Activated CD8-positive, alpha-beta memory T cell treated with anti-CD3 and anti-CD28 coated beads, Interleukin-2, amount 50 U/mL, for 24 hours (primary cell): Measurements from ENCODE around the gene BICD1.
"Not testable (repeated sequence)": the region's sequence is repeated elsewhere in the genome, so short reads cannot be mapped to it uniquely, and the experiment has no call there.

Source experiments
- DNase-seq: peaks from one replicate; pipeline ENCODE4 v3.0.0-alpha.2; 2020; ENCODE audit errors: extremely low read depth

BICD1 gene

DNA sequence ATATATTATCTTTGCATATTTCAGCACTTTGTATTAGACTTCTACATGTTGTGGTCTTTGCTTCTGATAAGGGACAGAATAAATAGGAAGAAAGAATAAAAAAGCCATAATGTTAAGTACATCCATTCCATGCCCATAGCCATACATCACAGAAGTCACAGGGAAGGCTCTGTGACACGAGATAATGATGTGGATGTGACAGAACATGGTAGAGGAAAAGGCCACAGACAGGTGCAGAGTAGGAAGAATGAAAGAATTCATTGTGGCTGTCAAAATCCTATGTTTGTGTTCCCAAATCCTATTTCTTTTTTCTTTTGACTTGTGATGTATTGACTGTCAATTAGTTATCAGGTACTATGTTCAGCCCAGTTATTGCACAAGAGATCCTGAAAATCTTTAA, 38.4 kb downstream of the BICD1 start:
- DNase-seq, result no peak

DNA sequence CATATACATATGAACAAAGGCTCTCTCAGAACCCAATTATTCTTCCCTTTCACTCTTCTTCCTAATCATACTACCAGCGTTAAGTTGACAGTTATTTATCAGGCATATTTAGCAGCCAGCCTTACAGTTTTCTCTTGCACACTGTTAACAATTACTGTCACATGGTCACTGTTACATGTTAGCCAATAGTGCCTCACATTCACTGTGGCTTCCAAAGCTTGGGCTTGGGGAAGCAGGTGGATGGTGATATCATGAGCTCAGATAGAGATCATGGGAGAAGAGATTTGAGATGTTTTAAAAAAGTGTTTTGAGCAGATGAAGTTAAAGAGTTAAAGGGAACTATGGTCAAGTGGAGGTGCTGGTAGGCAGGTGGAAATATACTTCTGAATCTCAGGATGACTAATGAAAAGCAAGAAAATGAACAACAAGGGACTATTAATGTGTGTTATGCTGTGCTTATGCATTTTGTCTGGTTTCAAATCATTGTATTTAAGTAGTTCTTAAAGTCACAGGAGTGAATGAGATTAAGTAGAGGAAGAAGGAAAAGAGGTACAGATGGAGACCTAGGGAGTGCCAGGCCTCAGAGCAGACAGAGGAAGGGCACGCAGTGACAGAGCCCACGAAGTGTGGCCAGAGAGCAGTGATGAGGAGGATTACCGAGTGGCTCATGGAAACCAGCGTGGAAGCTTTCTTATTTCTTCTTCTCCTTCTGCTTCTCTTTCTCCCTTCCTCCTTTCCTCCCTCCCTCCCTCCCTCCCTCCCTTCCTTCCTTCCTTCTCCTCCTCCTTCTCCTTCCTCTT, 39.6 kb downstream of the BICD1 start:
- DNase-seq, result no peak

- DNase-seq, result no peak
Measured at GRCh38 chr12:32148372-32148771, 41.7 kb downstream of the BICD1 start.

DNA sequence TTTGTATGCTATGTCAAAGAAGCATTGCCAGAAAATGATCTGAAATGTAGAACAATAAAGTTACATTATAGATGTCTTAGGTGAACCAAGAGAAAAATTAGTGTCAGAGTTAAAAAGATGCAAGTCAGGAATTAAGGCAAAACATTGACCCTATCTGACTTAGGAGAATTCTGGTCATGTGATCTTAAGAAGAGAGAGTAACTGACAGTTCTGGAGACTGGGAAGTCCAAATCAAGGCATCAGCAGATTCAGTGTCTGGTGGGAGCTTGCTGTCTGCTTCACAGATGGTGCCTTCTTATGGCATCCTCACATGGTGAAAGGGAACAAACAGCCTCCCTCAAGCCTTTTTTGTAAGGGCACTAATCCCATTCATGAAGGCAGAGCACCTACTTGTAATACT, 42.8 kb downstream of the BICD1 start:
- DNase-seq, result no peak

GRCh38 chr12:32151086-32151485, 44.4 kb downstream of the BICD1 start:
- no peak for DNase-seq

- no peak for DNase-seq
Measured at GRCh38 chr12:32151552-32151951, 44.9 kb downstream of the BICD1 start.

DNA sequence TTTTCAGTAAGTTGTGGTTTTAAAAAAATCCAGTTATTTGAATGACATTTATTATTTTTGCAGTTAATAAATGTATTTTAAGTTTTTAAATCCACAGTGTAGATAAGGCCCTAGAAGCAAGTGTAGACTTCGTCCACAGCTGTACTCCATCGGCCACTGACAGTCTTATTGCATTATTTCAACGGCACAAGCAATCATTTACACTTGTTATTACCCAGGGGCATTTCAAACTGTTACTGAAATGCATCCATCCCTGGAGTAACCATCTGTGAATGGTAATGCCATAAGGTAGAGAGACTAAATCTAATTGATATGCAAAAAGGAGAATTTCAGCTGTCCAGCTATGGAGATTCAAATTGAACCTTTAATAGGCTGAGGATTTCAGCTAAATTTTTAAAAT, 48.4 kb downstream of the BICD1 start:
- DNase-seq, result no peak

DNA sequence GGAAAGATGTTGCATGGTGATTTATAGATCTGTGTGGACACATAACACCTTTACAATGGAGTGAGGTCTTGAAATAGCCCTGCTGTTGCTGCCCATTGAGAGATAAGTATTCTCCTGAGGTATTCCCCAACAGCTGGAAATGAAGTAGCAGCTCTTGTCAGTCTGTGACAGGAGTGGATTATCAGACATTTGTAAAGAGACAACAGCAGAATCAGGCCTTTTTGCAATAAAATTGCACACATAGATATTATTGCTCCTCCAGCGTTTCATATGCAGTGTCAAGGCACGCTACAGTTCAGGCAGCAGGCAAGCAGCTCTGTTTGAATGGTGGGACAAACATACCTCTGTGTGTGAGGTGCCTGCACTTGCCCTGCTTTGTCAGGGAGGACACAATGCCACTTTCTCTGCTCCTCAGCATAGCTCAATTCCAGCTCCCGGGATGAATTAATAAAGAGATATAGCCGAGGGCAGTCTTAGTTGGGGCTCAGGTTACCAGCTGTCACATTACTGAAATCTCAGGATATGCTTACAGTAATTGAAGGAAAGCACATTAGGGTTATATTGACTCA, 49.4 kb downstream of the BICD1 start:
- DNase-seq, result no peak

- no peak for DNase-seq
Measured at GRCh38 chr12:32158525-32158924, 51.9 kb downstream of the BICD1 start.

DNA sequence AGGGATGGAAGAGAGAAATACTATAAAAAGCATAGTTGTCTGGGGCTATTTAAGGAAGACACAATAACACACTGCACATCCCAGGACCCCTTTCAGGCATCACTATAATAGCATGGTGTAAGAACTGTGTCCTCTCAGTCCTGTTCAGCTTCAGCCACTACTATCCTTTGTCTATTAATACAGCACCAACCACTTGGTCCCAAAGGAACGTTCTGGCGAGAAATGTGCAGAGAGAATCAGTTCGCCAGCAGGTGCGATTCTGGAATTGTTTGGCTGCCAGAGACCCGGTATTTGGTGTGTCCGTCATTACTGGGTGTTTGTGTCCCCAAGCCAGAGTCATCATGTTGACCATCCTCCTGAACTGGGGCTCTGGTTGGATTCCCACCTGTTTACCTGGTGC, 52.7 kb downstream of the BICD1 start:
- DNase-seq, result no peak

- no peak for DNase-seq
Measured at GRCh38 chr12:32159925-32160324, 53.3 kb downstream of the BICD1 start.

DNA sequence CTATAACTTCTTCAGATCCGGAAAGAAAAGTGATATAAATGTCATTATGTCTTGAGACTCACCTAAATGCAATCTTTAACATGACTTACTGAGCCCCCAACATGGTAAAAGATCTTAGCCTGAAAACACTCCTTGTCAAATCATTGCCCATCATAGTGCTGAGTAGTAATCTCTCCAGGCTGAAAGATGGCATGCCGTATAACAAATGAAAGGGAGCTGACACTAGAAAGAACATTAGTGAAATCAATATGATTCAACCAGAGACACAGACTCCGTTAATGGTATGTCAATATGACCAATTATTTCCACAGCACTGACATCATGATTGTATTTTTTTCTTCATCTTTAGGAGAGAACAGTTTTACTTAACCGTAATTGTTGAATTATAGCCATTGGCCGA, 54.4 kb downstream of the BICD1 start:
- no peak for DNase-seq

DNA sequence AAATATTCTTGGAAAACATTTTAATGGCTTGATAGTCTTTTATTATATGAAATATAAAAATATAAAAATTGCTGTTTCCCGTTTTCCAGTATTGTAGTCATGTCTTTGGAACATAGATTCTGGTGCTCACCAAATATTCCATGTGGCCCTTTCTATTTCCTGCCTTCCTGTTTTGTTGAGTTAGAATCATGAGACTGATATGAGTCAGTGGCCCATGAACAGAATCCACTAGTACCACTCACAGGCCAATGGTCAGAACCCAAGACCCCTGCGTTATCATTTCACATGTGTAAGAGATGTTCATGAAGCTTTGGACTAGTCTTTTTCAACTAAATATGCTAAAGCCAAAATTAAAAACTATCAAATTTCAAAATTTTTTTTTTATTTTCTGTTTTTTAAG, 56.9 kb downstream of the BICD1 start:
- no peak for DNase-seq

DNA sequence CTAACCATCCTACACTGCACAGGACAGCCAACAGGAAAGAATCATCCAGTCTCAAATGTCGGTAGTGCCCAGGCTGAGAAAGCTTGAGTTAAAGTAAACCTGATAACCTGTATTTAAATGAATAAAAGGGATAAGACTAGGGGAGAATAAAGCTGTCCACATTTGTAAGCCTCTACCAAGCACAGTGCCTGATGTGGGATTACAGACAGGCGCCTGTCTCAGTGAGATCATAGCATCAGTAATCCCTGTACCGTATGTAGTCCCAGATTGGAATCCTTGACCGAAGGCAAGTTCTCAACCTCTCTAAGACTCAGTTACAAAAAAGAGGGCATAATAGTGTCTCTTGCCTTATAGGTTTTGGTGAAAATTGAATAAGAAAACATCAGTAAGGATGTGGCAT, 59.9 kb downstream of the BICD1 start:
- no peak for DNase-seq

- no peak for DNase-seq
Measured at GRCh38 chr12:32170437-32170998, 63.9 kb downstream of the BICD1 start.

- DNase-seq, result no peak
Measured at GRCh38 chr12:32171211-32171610, 64.6 kb downstream of the BICD1 start.

GRCh38 chr12:32176606-32177005, 70.0 kb downstream of the BICD1 start:
- no peak for DNase-seq

- no peak for DNase-seq
Measured at GRCh38 chr12:32178341-32179010, 71.8 kb downstream of the BICD1 start.

GRCh38 chr12:32179011-32179395, 72.4 kb downstream of the BICD1 start:
- DNase-seq, result no peak

DNA sequence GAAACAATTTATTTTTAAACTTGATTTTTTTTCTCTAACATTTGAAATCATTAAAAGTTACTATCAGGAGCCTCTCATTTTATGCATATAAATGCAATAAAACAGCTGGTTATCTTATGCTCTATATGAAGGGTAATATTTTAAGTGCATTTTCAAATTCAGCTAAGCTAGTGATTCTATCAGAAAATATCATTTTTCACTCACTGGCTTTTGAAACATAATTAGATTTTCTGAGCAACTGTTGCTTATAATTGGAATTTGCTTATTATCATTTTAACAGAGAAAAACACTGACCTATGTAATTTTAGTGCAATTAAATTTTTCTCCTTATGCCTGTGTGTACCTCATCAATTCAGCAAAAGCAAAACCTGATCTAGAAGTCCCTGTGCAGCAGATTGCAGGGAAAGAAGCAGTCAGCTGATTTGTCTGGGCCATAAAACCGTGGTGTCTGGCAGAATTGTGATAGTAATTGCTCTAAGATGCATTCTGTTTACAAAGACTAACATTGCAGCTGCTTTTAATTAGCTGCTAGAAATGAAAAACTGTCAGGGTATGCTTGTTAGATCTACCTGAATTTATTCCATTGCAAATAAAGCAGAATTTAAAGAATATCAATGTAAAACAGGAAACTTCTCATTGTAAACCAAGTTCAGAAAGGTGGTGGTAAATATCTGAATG, 75.0 kb downstream of the BICD1 start:
- DNase-seq, result no peak

DNA sequence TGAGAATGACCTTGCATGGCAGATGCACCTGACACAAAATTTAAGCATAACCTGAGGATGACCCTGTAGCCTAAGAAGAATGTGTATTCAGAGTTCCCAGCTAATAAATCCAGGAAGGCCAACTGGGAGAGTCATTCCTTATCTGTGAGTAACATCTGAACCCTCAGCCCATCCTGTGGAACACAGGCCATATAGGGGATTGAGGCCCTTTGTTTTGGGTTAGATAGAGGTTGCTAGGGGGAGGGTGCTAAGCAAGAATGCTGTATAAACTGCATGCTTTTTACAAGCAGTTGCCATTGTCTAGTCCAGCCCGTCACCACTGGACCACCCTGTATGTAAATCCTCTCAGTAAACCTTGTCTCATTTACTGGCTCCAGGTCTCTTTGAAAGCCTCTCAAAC, 77.0 kb downstream of the BICD1 start:
- no peak for DNase-seq

DNA sequence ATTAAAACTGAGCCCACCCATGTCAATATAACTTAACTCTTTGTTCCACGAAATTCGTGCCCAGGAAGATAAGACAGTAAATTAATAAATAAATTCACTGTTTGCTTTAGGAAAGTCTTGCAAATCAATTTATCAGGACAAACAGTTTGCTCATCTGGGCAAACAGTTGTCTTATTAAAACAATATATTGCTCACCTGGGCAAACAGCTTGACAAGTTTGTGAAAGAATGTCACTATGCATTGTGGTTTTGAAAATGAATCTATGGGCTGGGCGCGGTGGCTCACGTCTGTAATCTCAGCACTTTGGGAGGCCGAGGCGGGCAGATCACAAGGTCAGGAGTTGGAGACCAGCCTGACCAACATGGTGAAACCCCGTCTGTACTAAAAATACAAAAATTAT, 80.5 kb downstream of the BICD1 start:
- not testable (repeated sequence) for DNase-seq
